Panc1 (cell line): ENCODE data around the gene KLHL26. TPM values are rescaled to one million over a fixed set of nuclear protein-coding genes. Genes with fewer than 3 reads are reported as not detected.
"Not testable (repeated sequence)": the region's sequence is repeated elsewhere in the genome, so short reads cannot be mapped to it uniquely, and the experiment has no call there.

Source experiments
- ATAC-seq: fragments of 200-7000 bp; cut with Tn5 transposase; 2 replicates; pipeline ENCODE4 v1.9.1; 2020; ENCODE audit warnings: mild to moderate bottlenecking, moderate library complexity
- BruUV-seq: library from RNA; stranded (reverse); fragments of 400-500 nt; replicated peaks from 2 replicates; lab custom pipeline; 2021; lab: Mats Ljungman, UMichigan
- CTCF ChIA-PET: fragments of 300-600 bp; sonication (Branson Sonifier 250); formaldehyde crosslinking; loops from one replicate; lab custom pipeline; 2022; ENCODE audit warnings: antibody characterized with exemption; lab: Charles Lee
- POLR2A ChIA-PET: fragments of 300-600 bp; sonication (Branson Sonifier 250); formaldehyde crosslinking; loops from one replicate; lab custom pipeline; 2022; ENCODE audit warnings: antibody characterized with exemption; lab: Charles Lee
- DNase-seq: peaks from one replicate; pipeline ENCODE4 v3.0.0-alpha.2; 2010; ENCODE audit warnings: low read depth, low spot score
- H3K27ac ChIP-seq: 2 replicates; pipeline ENCODE4 v1.5.1; 2011; ENCODE audit warnings: mild to moderate bottlenecking, low read length, inconsistent platforms
- H3K27me3 ChIP-seq: fragments of 200-500 bp; sonication (Bioruptor generic); 2 replicates; pipeline ENCODE4 v1.6.0; 2014; ENCODE audit warnings: low read length, inconsistent platforms; ENCODE audit not compliant: control insufficient read depth, insufficient read depth
- H3K36me3 ChIP-seq: fragments of 200-500 bp; sonication (Bioruptor generic); 2 replicates; pipeline ENCODE4 v1.5.1; 2014; ENCODE audit warnings: inconsistent platforms, mild to moderate bottlenecking, low read length, moderate library complexity; ENCODE audit not compliant: control insufficient read depth, insufficient read depth
- H3K4me1 ChIP-seq: 2 replicates; pipeline ENCODE4 v1.5.1; 2011; ENCODE audit warnings: inconsistent platforms, mild to moderate bottlenecking, low read length, moderate library complexity; ENCODE audit not compliant: control insufficient read depth, insufficient read depth
- H3K4me3 ChIP-seq, 2 experiments: 2 replicates each; pipeline ENCODE4 v1.5.1; 2011 to 2012; ENCODE audit warnings: low read depth in 2 of 2, low read length in 2 of 2, mild to moderate bottlenecking in 2 of 2, inconsistent platforms in 1 of 2, moderate library complexity in 1 of 2
- H3K9me3 ChIP-seq: fragments of 200-500 bp; sonication (Bioruptor generic); 2 replicates; pipeline ENCODE4 v1.5.1; 2014; ENCODE audit warnings: low read depth, mild to moderate bottlenecking, inconsistent platforms, low read length, moderate library complexity; ENCODE audit not compliant: control insufficient read depth, insufficient read depth
- POLR2AphosphoS5 ChIP-seq: IDR thresholded peaks from 2 replicates; pipeline ENCODE4 v1.6.1; 2012; ENCODE audit warnings: mild to moderate bottlenecking, low read depth, low read length, moderate library complexity
- REST ChIP-seq, 2 experiments: IDR thresholded peaks; 2 replicates each; pipeline ENCODE4 v1.6.1; 2011 to 2012; ENCODE audit warnings: low read depth in 2 of 2, control low read depth in 1 of 2, low read length in 1 of 2, mild to moderate bottlenecking in 1 of 2, moderate library complexity in 1 of 2; ENCODE audit not compliant: insufficient read depth in 1 of 2
- SIN3A ChIP-seq: IDR thresholded peaks from 2 replicates; pipeline ENCODE4 v1.6.1; 2012; ENCODE audit warnings: low read depth, mild to moderate bottlenecking, low read length, moderate library complexity, borderline replicate concordance; ENCODE audit not compliant: insufficient read depth
- TCF7L2 ChIP-seq: IDR thresholded peaks from 2 replicates; pipeline ENCODE4 v1.6.1; 2011; ENCODE audit warnings: mild to moderate bottlenecking, low read depth, low read length, inconsistent platforms
- in situ Hi-C: cut with HindIII; loops from 2 replicates; pipeline ENCODE4 v1.10.0; 2016; ENCODE audit warnings: low sequenced_read_pairs, low pct_unique_long_range_greater_than_20kb
- intact Hi-C: fragments of 100-400 bp; cut with micrococcal nuclease; formaldehyde crosslinking; loops from one replicate; pipeline ENCODE4 v1.10.0; 2022; ENCODE audit not compliant: unreplicated experiment
- total RNA-seq: library from RNA; stranded (reverse); gene quantifications from one replicate; pipeline ENCODE4 v1.2.1, GENCODE V29; 2021; ENCODE audit not compliant: unreplicated experiment
- TF ChIP-seq, protein P1 (sequence below): fragments of 450-650 bp; IDR thresholded peaks from 2 replicates; pipeline ENCODE4 v1.5.1; 2017; ENCODE audit warnings: mild to moderate bottlenecking

KLHL26 gene
- total RNA-seq, 1 experiment from 2014 or later = 4.4 TPM

DNA sequence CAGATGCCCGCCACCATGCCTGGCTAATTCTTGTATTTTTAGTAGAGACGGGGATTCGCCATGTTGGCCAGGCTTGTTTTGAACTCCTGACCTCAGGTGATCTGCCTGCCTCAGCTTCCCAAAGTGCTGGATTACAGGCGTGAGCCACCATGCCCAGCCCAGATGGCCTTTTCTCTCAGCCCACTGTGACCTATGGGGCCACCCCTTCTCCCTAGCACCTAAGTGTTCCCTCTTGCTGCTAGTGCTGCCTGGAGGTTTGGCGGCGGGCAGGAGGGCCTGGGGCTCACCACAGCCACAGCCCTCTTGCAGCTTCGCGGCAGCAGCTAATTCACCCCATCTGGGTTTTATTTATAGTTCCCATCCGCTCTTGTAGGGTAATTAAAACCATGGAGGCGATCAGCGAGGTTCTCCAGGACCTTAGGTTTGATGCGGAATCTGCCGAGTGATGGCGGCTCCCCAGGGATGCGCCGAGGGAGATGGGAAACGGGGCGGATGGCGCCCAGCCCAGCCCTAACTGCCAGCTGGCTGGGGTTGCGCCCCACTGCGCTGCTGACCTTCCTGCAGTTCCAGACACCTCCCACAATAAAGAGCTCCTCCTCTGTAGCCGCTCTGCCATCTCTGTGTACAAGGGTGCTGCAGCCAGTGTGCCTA lies 45.0 kb upstream of the KLHL26 start:
- no peaks in the 10 kb centered on the region for H3K9me3 ChIP-seq
- ATAC-seq (no peak), DNase-seq (no peak)
- no peak for TF ChIP-seq POLR2AphosphoS5
- no peak for TF ChIP-seq TCF7L2
- no peak for TF ChIP-seq REST (IDR thresholded peaks at IDR 0.05; ENCODE audit: insufficient read depth in 1 of 2, low read depth in 2 of 2, low read length in 1 of 2)
- TF ChIP-seq, protein P1, sequence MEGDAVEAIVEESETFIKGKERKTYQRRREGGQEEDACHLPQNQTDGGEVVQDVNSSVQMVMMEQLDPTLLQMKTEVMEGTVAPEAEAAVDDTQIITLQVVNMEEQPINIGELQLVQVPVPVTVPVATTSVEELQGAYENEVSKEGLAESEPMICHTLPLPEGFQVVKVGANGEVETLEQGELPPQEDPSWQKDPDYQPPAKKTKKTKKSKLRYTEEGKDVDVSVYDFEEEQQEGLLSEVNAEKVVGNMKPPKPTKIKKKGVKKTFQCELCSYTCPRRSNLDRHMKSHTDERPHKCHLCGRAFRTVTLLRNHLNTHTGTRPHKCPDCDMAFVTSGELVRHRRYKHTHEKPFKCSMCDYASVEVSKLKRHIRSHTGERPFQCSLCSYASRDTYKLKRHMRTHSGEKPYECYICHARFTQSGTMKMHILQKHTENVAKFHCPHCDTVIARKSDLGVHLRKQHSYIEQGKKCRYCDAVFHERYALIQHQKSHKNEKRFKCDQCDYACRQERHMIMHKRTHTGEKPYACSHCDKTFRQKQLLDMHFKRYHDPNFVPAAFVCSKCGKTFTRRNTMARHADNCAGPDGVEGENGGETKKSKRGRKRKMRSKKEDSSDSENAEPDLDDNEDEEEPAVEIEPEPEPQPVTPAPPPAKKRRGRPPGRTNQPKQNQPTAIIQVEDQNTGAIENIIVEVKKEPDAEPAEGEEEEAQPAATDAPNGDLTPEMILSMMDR = no peak
- no peak for TF ChIP-seq SIN3A
- POLR2A ChIA-PET = no interaction called here
- H3K4me1 ChIP-seq = no peaks in the 10 kb centered on the region
- H3K27ac ChIP-seq = no peak overlapping the region
- no TSS peak for BruUV-seq
- CTCF ChIA-PET = no interaction called here
- no peaks in the 10 kb centered on the region; the same call in 1 of the 2 replicates for H3K36me3 ChIP-seq
- intact Hi-C loops = loop anchor here (5.0 to 10.0 kb wide), 2 partner anchors 83 to 255 kb away; no protein-coding TSS in a partner anchor
- no peaks in the 10 kb centered on the region for H3K27me3 ChIP-seq
- in situ Hi-C loops = no loop called here
- H3K4me3 ChIP-seq = no peak overlapping the region

- intact Hi-C loops = loop anchor here (5.0 to 10.0 kb wide), 2 partner anchors 82 to 255 kb away; no protein-coding TSS in a partner anchor
- H3K9me3 ChIP-seq, in situ Hi-C loops, H3K27ac ChIP-seq, POLR2A ChIA-PET, BruUV-seq, DNase-seq, H3K4me1 ChIP-seq, H3K4me3 ChIP-seq, ATAC-seq, H3K36me3 ChIP-seq, H3K27me3 ChIP-seq: not testable (repeated sequence)
- CTCF ChIA-PET = interaction anchor here (0.7 kb wide), 1 partner anchor 49 kb away, joined by 4 read pairs; no protein-coding TSS in a partner anchor
These were observed 44.1 kb upstream of the KLHL26 start for GRCh38 chr19:18592732-18593131.
